Upper lobe of left lung (tissue), 4 donors: Measurements from ENCODE around the gene FAHD1.

ENCODE experiments used
- POLR2AphosphoS5 ChIP-seq, 2 donors: sonication (generic); formaldehyde crosslinking; IDR thresholded peaks; one replicate each; pipeline ENCODE4 v1.5.1; 2017; ENCODE audit warnings: antibody characterized with exemption in 2 of 2
- TF ChIP-seq, protein P1 (sequence below), 6 experiments: fragments of 450-650 bp in 4 of 6; fragments of 200-600 bp in 2 of 6; sonication (generic) in 2 of 6; IDR thresholded peaks; one replicate each; pipeline ENCODE4 v1.5.1; 2016 to 2019; ENCODE audit warnings: antibody characterized with exemption in 6 of 6

- TF ChIP-seq, protein P1, sequence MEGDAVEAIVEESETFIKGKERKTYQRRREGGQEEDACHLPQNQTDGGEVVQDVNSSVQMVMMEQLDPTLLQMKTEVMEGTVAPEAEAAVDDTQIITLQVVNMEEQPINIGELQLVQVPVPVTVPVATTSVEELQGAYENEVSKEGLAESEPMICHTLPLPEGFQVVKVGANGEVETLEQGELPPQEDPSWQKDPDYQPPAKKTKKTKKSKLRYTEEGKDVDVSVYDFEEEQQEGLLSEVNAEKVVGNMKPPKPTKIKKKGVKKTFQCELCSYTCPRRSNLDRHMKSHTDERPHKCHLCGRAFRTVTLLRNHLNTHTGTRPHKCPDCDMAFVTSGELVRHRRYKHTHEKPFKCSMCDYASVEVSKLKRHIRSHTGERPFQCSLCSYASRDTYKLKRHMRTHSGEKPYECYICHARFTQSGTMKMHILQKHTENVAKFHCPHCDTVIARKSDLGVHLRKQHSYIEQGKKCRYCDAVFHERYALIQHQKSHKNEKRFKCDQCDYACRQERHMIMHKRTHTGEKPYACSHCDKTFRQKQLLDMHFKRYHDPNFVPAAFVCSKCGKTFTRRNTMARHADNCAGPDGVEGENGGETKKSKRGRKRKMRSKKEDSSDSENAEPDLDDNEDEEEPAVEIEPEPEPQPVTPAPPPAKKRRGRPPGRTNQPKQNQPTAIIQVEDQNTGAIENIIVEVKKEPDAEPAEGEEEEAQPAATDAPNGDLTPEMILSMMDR (IDR thresholded peaks at IDR 0.05) = no peak
- no peak for TF ChIP-seq POLR2AphosphoS5 (IDR thresholded peaks at IDR 0.05)
These were observed 16.5 kb upstream of the FAHD1 start for GRCh38 chr16:1810536-1810935.
